Mesenchymal stem cell (in vitro differentiated cells and primary cell): ENCODE measurements around the gene MPC2.
A peak's percentile ranks its signal among the peaks of the same experiment; 100 is the strongest.
"Not testable (repeated sequence)": the region's sequence is repeated elsewhere in the genome, so short reads cannot be mapped to it uniquely, and the experiment has no call there.

Experiments
- DNase-seq: peaks from one replicate; pipeline ENCODE4 v3.0.0-alpha.2; 2013
- H2AFZ ChIP-seq: one replicate; pipeline ENCODE4 v1.6.1; 2013; ENCODE audit warnings: low read depth, mild to moderate bottlenecking, control low read depth, inconsistent platforms, low read length, moderate library complexity
- H2AK5ac ChIP-seq: 2 replicates; pipeline ENCODE4 v1.6.1; 2013; ENCODE audit warnings: low read length, moderate library complexity, mild to moderate bottlenecking, inconsistent platforms; ENCODE audit not compliant: severe bottlenecking
- H2BK120ac ChIP-seq: one replicate; pipeline ENCODE4 v1.6.1; 2013; ENCODE audit warnings: low read depth, mild to moderate bottlenecking, inconsistent platforms, low read length, moderate library complexity
- H2BK12ac ChIP-seq, 2 experiments: one replicate each; pipeline ENCODE4 v1.6.1; 2013; ENCODE audit warnings: inconsistent platforms in 2 of 2, low read length in 2 of 2, mild to moderate bottlenecking in 2 of 2, moderate library complexity in 2 of 2, control low read depth in 1 of 2
- H2BK15ac ChIP-seq: one replicate; pipeline ENCODE4 v1.6.1; 2013; ENCODE audit warnings: mild to moderate bottlenecking, low read depth, inconsistent platforms; ENCODE audit not compliant: poor library complexity, severe bottlenecking
- H2BK5ac ChIP-seq: 2 replicates; pipeline ENCODE4 v1.6.1; 2013; ENCODE audit warnings: low read depth, mild to moderate bottlenecking, low read length, control low read depth, inconsistent platforms; ENCODE audit not compliant: poor library complexity, severe bottlenecking
- H3K14ac ChIP-seq, 2 experiments: one replicate each; pipeline ENCODE4 v1.6.1; 2013; ENCODE audit warnings: inconsistent platforms in 2 of 2, low read length in 2 of 2, control low read depth in 1 of 2, mild to moderate bottlenecking in 1 of 2, moderate library complexity in 1 of 2
- H3K18ac ChIP-seq, 2 experiments: one replicate each; pipeline ENCODE4 v1.6.1; 2013; ENCODE audit warnings: inconsistent platforms in 2 of 2, low read length in 2 of 2, control low read depth in 1 of 2, low read depth in 1 of 2, mild to moderate bottlenecking in 1 of 2
- H3K23ac ChIP-seq, 2 experiments: one replicate each; pipeline ENCODE4 v1.6.1; 2013; ENCODE audit warnings: inconsistent platforms in 2 of 2, low read length in 2 of 2, mild to moderate bottlenecking in 2 of 2, moderate library complexity in 2 of 2, control low read depth in 1 of 2
- H3K27ac ChIP-seq: 2 replicates; pipeline ENCODE4 v1.5.1; 2013; ENCODE audit warnings: mild to moderate bottlenecking, moderate library complexity, low read length, control low read depth, inconsistent platforms; ENCODE audit not compliant: poor library complexity, severe bottlenecking
- H3K27me3 ChIP-seq, 2 experiments: 2 replicates each; pipeline versions ENCODE4 v1.6.1 to v1.7.0; 2013; ENCODE audit warnings: low read length in 2 of 2, mild to moderate bottlenecking in 2 of 2, moderate library complexity in 2 of 2, control low read depth in 1 of 2, inconsistent platforms in 1 of 2; ENCODE audit not compliant: control insufficient read depth in 1 of 2, insufficient read depth in 1 of 2
- H3K36me3 ChIP-seq, 2 experiments: 2 replicates each; pipeline versions ENCODE4 v1.6.1 to v1.7.0; 2013; ENCODE audit warnings: low read length in 2 of 2, control low read depth in 1 of 2, inconsistent platforms in 1 of 2, low read depth in 1 of 2, mild to moderate bottlenecking in 1 of 2; ENCODE audit not compliant: insufficient read depth in 2 of 2, control insufficient read depth in 1 of 2
- H3K4ac ChIP-seq, 2 experiments: one replicate each; pipeline ENCODE4 v1.6.1; 2013; ENCODE audit warnings: inconsistent platforms in 2 of 2, low read length in 2 of 2, mild to moderate bottlenecking in 2 of 2, moderate library complexity in 2 of 2, control low read depth in 1 of 2, low read depth in 1 of 2
- H3K4me1 ChIP-seq: 2 replicates; pipeline ENCODE4 v1.6.1; 2013; ENCODE audit warnings: low read depth, low read length, control low read depth; ENCODE audit not compliant: control insufficient read depth, insufficient read depth
- H3K4me2 ChIP-seq: 2 replicates; pipeline ENCODE4 v1.6.1; 2013; ENCODE audit warnings: low read length, mild to moderate bottlenecking, inconsistent platforms; ENCODE audit not compliant: poor library complexity, severe bottlenecking
- H3K4me3 ChIP-seq, 2 experiments: 2 replicates each; pipeline versions ENCODE4 v1.5.1 to v1.7.0; 2013; ENCODE audit warnings: low read length in 2 of 2, mild to moderate bottlenecking in 2 of 2, control low read depth in 1 of 2, low read depth in 1 of 2; ENCODE audit not compliant: insufficient read depth in 1 of 2
- H3K79me1 ChIP-seq: replicated peaks from 2 replicates; pipeline ENCODE4 v1.6.1; 2013; ENCODE audit warnings: mild to moderate bottlenecking, control low read depth, low read length, inconsistent platforms; ENCODE audit not compliant: poor library complexity, severe bottlenecking
- H3K9ac ChIP-seq: 2 replicates; pipeline ENCODE4 v1.7.0; 2013; ENCODE audit warnings: mild to moderate bottlenecking, low read length, moderate library complexity
- H3K9me3 ChIP-seq: 2 replicates; pipeline ENCODE4 v1.7.0; 2013; ENCODE audit warnings: mild to moderate bottlenecking, low read length; ENCODE audit not compliant: control insufficient read depth
- H4K8ac ChIP-seq: one replicate; pipeline ENCODE4 v1.6.1; 2013; ENCODE audit warnings: inconsistent platforms, mild to moderate bottlenecking, low read length, moderate library complexity
- H4K91ac ChIP-seq: one replicate; pipeline ENCODE4 v1.6.1; 2013; ENCODE audit warnings: mild to moderate bottlenecking, low read length, inconsistent platforms
- WGBS: methylation state at CpG from one replicate; pipeline ENCODE4 v1.1.7; 2013; ENCODE audit warnings: mixed read lengths; 5-methylcytosine and 5-hydroxymethylcytosine counted together

MPC2 gene

GRCh38 chr1:167928919-167929318 lies 8.0 kb downstream of the MPC2 start:
- H4K8ac ChIP-seq, H3K4me1 ChIP-seq, H2BK12ac ChIP-seq, H2AFZ ChIP-seq, H2BK5ac ChIP-seq, H3K23ac ChIP-seq, H3K9me3 ChIP-seq, DNase-seq, H3K36me3 ChIP-seq, H2AK5ac ChIP-seq, H3K4me3 ChIP-seq, H3K9ac ChIP-seq, H3K18ac ChIP-seq, H3K79me1 ChIP-seq, H4K91ac ChIP-seq, H3K4ac ChIP-seq, H3K14ac ChIP-seq, H3K27me3 ChIP-seq, H2BK15ac ChIP-seq, H3K4me2 ChIP-seq, H2BK120ac ChIP-seq: not testable (repeated sequence)
- 95% methylated on average over 9 of the region's 9 CpGs for WGBS
- peak overlapping the region; percentile 1 for H3K27ac ChIP-seq

- WGBS = 100% methylated on average over 1 of the region's 2 CpGs
- H2BK5ac ChIP-seq = no peak overlapping the region
- no peak for DNase-seq
- peak overlapping the region; percentile 94 for H3K27ac ChIP-seq
- H3K79me1 ChIP-seq = no peaks in the 10 kb centered on the region
- H4K91ac ChIP-seq = no peak overlapping the region
- H3K36me3 ChIP-seq = peaks cover 0 to 7% of the 10 kb centered on the region in 2 experiments
- no peak overlapping the region for H2BK12ac ChIP-seq
- no peak overlapping the region for H2BK15ac ChIP-seq
- no peak overlapping the region for H2AK5ac ChIP-seq
- H4K8ac ChIP-seq = no peak overlapping the region
- no peak overlapping the region for H3K4me2 ChIP-seq
- no peak overlapping the region for H2AFZ ChIP-seq
- H3K4ac ChIP-seq = no peak overlapping the region
- no peaks in the 10 kb centered on the region for H3K9me3 ChIP-seq
- no peak overlapping the region for H3K23ac ChIP-seq
- no peak overlapping the region for H2BK120ac ChIP-seq
- no peak overlapping the region for H3K14ac ChIP-seq
- H3K4me3 ChIP-seq = no peak overlapping the region
- no peak overlapping the region for H3K9ac ChIP-seq
- H3K4me1 ChIP-seq = peaks cover 8% of the 10 kb centered on the region
- H3K27me3 ChIP-seq = no peaks in the 10 kb centered on the region
- H3K18ac ChIP-seq = no peak overlapping the region
Measured at GRCh38 chr1:167928457-167928852, 8.4 kb downstream of the MPC2 start.

- Histone ChIP-seq H3K4me2 (peak overlapping the region; percentile 12), H3K4me3 (no peak overlapping the region), H4K91ac (no peak overlapping the region), H3K4me1 (peaks cover 8% of the 10 kb centered on the region), H3K14ac (no peak overlapping the region), H3K9me3 (no peaks in the 10 kb centered on the region), H3K18ac (no peak overlapping the region), H2AK5ac (no peak overlapping the region), H3K79me1 (no peaks in the 10 kb centered on the region), H2BK120ac (no peak overlapping the region), H2BK15ac (no peak overlapping the region), H3K27me3 (no peaks in the 10 kb centered on the region), H2AFZ (no peak overlapping the region), H3K4ac (no peak overlapping the region), H2BK12ac (no peak overlapping the region), H4K8ac (no peak overlapping the region), H3K23ac (no peak overlapping the region), H3K27ac (peak overlapping the region; percentile 94), H3K9ac (no peak overlapping the region), H2BK5ac (no peak overlapping the region), H3K36me3 (peaks cover 0 to 14% of the 10 kb centered on the region in 2 experiments)
- DNase-seq = no peak
- 92% methylated on average over 3 of the region's 4 CpGs for WGBS
Measured at GRCh38 chr1:167927046-167927754, 9.7 kb downstream of the MPC2 start.

GRCh38 chr1:167926486-167926997 lies 10.3 kb downstream of the MPC2 start:
- WGBS = 80% methylated on average over 6 of the region's 6 CpGs
- Histone ChIP-seq H2BK12ac (no peak overlapping the region), H3K4me2 (no peak overlapping the region), H2BK15ac (no peak overlapping the region), H3K27me3 (no peaks in the 10 kb centered on the region), H3K14ac (no peak overlapping the region), H4K8ac (no peak overlapping the region), H2BK5ac (no peak overlapping the region), H3K9me3 (no peaks in the 10 kb centered on the region), H3K4me1 (peaks cover 8% of the 10 kb centered on the region), H3K4me3 (no peak overlapping the region), H3K9ac (no peak overlapping the region), H3K4ac (peak overlapping the region in 1 of 2 experiments; percentile 41), H3K79me1 (no peaks in the 10 kb centered on the region), H3K23ac (no peak overlapping the region), H3K36me3 (peaks cover 0 to 14% of the 10 kb centered on the region in 2 experiments), H2AK5ac (no peak overlapping the region), H2AFZ (no peak overlapping the region), H4K91ac (no peak overlapping the region), H2BK120ac (no peak overlapping the region), H3K18ac (no peak overlapping the region), H3K27ac (peak overlapping the region; percentile 94)
- DNase-seq = no peak
